H9 (cell line): Measurements from ENCODE around the gene MYO10. TPM values are rescaled to one million over a fixed set of nuclear protein-coding genes. Genes with fewer than 3 reads are reported as not detected.

Experiments used
- DNase-seq: peaks from one replicate; pipeline ENCODE4 v3.0.0-alpha.2; 2017
- H2AFZ ChIP-seq: one replicate; pipeline ENCODE4 v1.6.1; 2013; ENCODE audit warnings: mild to moderate bottlenecking, low read length, control low read depth, moderate library complexity
- H2AK5ac ChIP-seq: 2 replicates; pipeline ENCODE4 v1.6.1; 2013; ENCODE audit warnings: low read length, control low read depth, mixed read lengths; ENCODE audit not compliant: insufficient read length
- H2BK120ac ChIP-seq: one replicate; pipeline ENCODE4 v1.6.1; 2013; ENCODE audit warnings: low read depth, mild to moderate bottlenecking, low read length, control low read depth, inconsistent platforms; ENCODE audit not compliant: poor library complexity, severe bottlenecking
- H2BK12ac ChIP-seq: 2 replicates; pipeline ENCODE4 v1.6.1; 2013; ENCODE audit warnings: low read length, control low read depth, mixed read lengths, low read depth; ENCODE audit not compliant: insufficient read length
- H2BK15ac ChIP-seq: 2 replicates; pipeline ENCODE4 v1.6.1; 2013; ENCODE audit warnings: low read depth, low read length, control low read depth
- H2BK20ac ChIP-seq: one replicate; pipeline ENCODE4 v1.6.1; 2013; ENCODE audit warnings: low read depth, mild to moderate bottlenecking, low read length, control low read depth, inconsistent platforms; ENCODE audit not compliant: poor library complexity, severe bottlenecking
- H2BK5ac ChIP-seq: 2 replicates; pipeline ENCODE4 v1.6.1; 2013; ENCODE audit warnings: low read length, control low read depth, mixed read lengths; ENCODE audit not compliant: insufficient read length
- H3K14ac ChIP-seq: 2 replicates; pipeline ENCODE4 v1.6.1; 2013; ENCODE audit warnings: low read length, control low read depth; ENCODE audit not compliant: insufficient read depth
- H3K18ac ChIP-seq: 2 replicates; pipeline ENCODE4 v1.6.1; 2013; ENCODE audit warnings: low read depth, mild to moderate bottlenecking, mixed read lengths, low read length, control low read depth; ENCODE audit not compliant: insufficient read length
- H3K23ac ChIP-seq: 2 replicates; pipeline ENCODE4 v1.6.1; 2013; ENCODE audit warnings: low read length, control low read depth, mixed read lengths, low read depth; ENCODE audit not compliant: insufficient read length
- H3K23me2 ChIP-seq: 2 replicates; pipeline ENCODE4 v1.6.1; 2013; ENCODE audit warnings: low read depth, mild to moderate bottlenecking, mixed read lengths, low read length, control low read depth; ENCODE audit not compliant: insufficient read length, poor library complexity, severe bottlenecking
- H3K27ac ChIP-seq: 2 replicates; pipeline ENCODE4 v1.5.1; 2013; ENCODE audit warnings: low read length, control low read depth, mixed read lengths, low read depth; ENCODE audit not compliant: insufficient read length
- H3K27me3 ChIP-seq: 2 replicates; pipeline ENCODE4 v1.6.1; 2013; ENCODE audit warnings: low read length, control low read depth, inconsistent platforms; ENCODE audit not compliant: insufficient read depth
- H3K4ac ChIP-seq: 2 replicates; pipeline ENCODE4 v1.6.1; 2013; ENCODE audit warnings: low read depth, mild to moderate bottlenecking, control low read depth, inconsistent platforms, low read length, moderate library complexity
- H3K4me1 ChIP-seq: 2 replicates; pipeline ENCODE4 v1.6.1; 2013; ENCODE audit warnings: low read length, control low read depth, inconsistent platforms; ENCODE audit not compliant: insufficient read depth
- H3K4me2 ChIP-seq: 2 replicates; pipeline ENCODE4 v1.6.1; 2013; ENCODE audit warnings: low read length, control low read depth, mixed read lengths; ENCODE audit not compliant: insufficient read length, insufficient read depth
- H3K56ac ChIP-seq: 2 replicates; pipeline ENCODE4 v1.6.1; 2013; ENCODE audit warnings: low read depth, mild to moderate bottlenecking, mixed read lengths, low read length, control low read depth; ENCODE audit not compliant: insufficient read length
- H3K79me1 ChIP-seq: 2 replicates; pipeline ENCODE4 v1.6.1; 2013; ENCODE audit warnings: low read depth, mild to moderate bottlenecking, moderate library complexity, low read length, control low read depth, inconsistent platforms; ENCODE audit not compliant: insufficient read depth, poor library complexity, severe bottlenecking
- H3K79me2 ChIP-seq: 2 replicates; pipeline ENCODE4 v1.6.1; 2013; ENCODE audit warnings: low read length, control low read depth, inconsistent platforms; ENCODE audit not compliant: insufficient read depth
- H3K9ac ChIP-seq: 2 replicates; pipeline ENCODE4 v1.6.1; 2013; ENCODE audit warnings: low read length, control low read depth, mixed read lengths; ENCODE audit not compliant: insufficient read length; ENCODE audit errors: extremely low read depth
- H3K9me3 ChIP-seq: one replicate; pipeline ENCODE4 v1.6.1; 2013; ENCODE audit warnings: low read depth, low read length, inconsistent platforms; ENCODE audit not compliant: control insufficient read depth
- H3T11ph ChIP-seq: one replicate; pipeline ENCODE4 v1.6.1; 2013; ENCODE audit warnings: mild to moderate bottlenecking, low read length, control low read depth, inconsistent platforms
- H4K20me1 ChIP-seq: one replicate; pipeline ENCODE4 v1.6.1; 2013; ENCODE audit not compliant: control insufficient read depth, insufficient read length, insufficient read depth
- H4K5ac ChIP-seq: 2 replicates; pipeline ENCODE4 v1.6.1; 2013; ENCODE audit warnings: low read depth, mild to moderate bottlenecking, mixed read lengths, low read length, control low read depth; ENCODE audit not compliant: insufficient read length
- H4K8ac ChIP-seq: replicated peaks from 2 replicates; pipeline ENCODE4 v1.6.1; 2013; ENCODE audit warnings: low read length, control low read depth, mixed read lengths, low read depth; ENCODE audit not compliant: insufficient read length
- H4K91ac ChIP-seq: 2 replicates; pipeline ENCODE4 v1.6.1; 2013; ENCODE audit warnings: low read depth, mild to moderate bottlenecking, moderate library complexity, mixed read lengths, low read length, control low read depth; ENCODE audit not compliant: insufficient read length
- H3K27ac Mint-ChIP-seq, 3 experiments: 2 replicates in 2 of 3; 3 replicates in 1 of 3; pipeline ENCODE4 v1.8.0; 2020 to 2021; ENCODE audit warnings: mixed read lengths in 3 of 3, mild to moderate bottlenecking in 1 of 3, moderate library complexity in 1 of 3
- H3K27me3 Mint-ChIP-seq: 2 replicates; pipeline ENCODE4 v1.8.0; 2021; ENCODE audit warnings: low read depth, mild to moderate bottlenecking, moderate library complexity, mixed read lengths
- H3K36me3 Mint-ChIP-seq, 3 experiments: 2 replicates in 2 of 3; 3 replicates in 1 of 3; pipeline ENCODE4 v1.8.0; 2020 to 2021; ENCODE audit warnings: low read depth in 3 of 3, mixed read lengths in 3 of 3; ENCODE audit not compliant: insufficient read depth in 1 of 3
- H3K4me1 Mint-ChIP-seq, 2 experiments: 2 replicates each; pipeline ENCODE4 v1.8.0; 2020; ENCODE audit warnings: mixed read lengths in 2 of 2
- H3K4me3 Mint-ChIP-seq, 2 experiments: 2 replicates in 1 of 2; 3 replicates in 1 of 2; pipeline ENCODE4 v1.8.0; 2020 to 2021; ENCODE audit warnings: mild to moderate bottlenecking in 2 of 2, mixed read lengths in 2 of 2, moderate library complexity in 1 of 2
- H3K9me3 Mint-ChIP-seq, 2 experiments: 2 replicates in 1 of 2; 3 replicates in 1 of 2; pipeline ENCODE4 v1.8.0; 2020; ENCODE audit warnings: mild to moderate bottlenecking in 2 of 2, mixed read lengths in 2 of 2, moderate library complexity in 1 of 2
- CTCF ChIP-seq: fragments of 200-600 bp; sonication (generic); conservative IDR thresholded peaks from 3 replicates; pipeline ENCODE4 v1.8.0; 2021; ENCODE audit warnings: antibody characterized with exemption, mild to moderate bottlenecking
- WGBS: extraction: QIAGEN DNeasy Blood & Tissue Kit; methylation state at CpG from one replicate; pipeline ENCODE4 v1.1.7; 2013; ENCODE audit warnings: missing lambda C conversion rate, low lambda C conversion rate, mixed read lengths; ENCODE audit not compliant: insufficient read length; ENCODE audit errors: extremely low coverage; 5-methylcytosine and 5-hydroxymethylcytosine counted together
- total RNA-seq: library from RNA; stranded (reverse); gene quantifications from 2 replicates; pipeline ENCODE4 v1.2.1, GENCODE V29; 2021

The MYO10 gene
- total RNA-seq, 1 experiment from 2014 or later, result 127 TPM

GRCh38 chr5:16912080-16912479 is 24.0 kb downstream of the MYO10 start:
- Mint-ChIP-seq H3K4me3 (no peak overlapping the region), H3K9me3 (peaks cover 0 to 5% of the 10 kb centered on the region in 2 experiments; a peak in 4 of 5 replicates), H3K4me1 (peaks cover 7 to 14% of the 10 kb centered on the region in 2 experiments), H3K36me3 (peaks cover 12 to 20% (median 16%) of the 10 kb centered on the region in 3 experiments), H3K27ac (no peak overlapping the region; a peak in 1 of 7 replicates), H3K27me3 (no peaks in the 10 kb centered on the region)
- no peak for DNase-seq
- H4K91ac ChIP-seq, result no peak overlapping the region
- no peak overlapping the region for H4K5ac ChIP-seq
- peaks cover 5% of the 10 kb centered on the region; the same call in 1 of the 2 replicates for H3K79me2 ChIP-seq
- H3K4ac ChIP-seq, result no peak overlapping the region
- H2BK5ac ChIP-seq, result no peak overlapping the region
- H4K8ac ChIP-seq, result no peak overlapping the region
- no peak overlapping the region for H2AK5ac ChIP-seq
- H3K9ac ChIP-seq, result no peak overlapping the region
- WGBS, result no CpG with 5 or more reads among the region's 6 CpGs
- no peaks in the 10 kb centered on the region for H3K23me2 ChIP-seq
- no peak overlapping the region for H2BK12ac ChIP-seq
- H2BK20ac ChIP-seq, result no peak overlapping the region
- H3K4me2 ChIP-seq, result no peak overlapping the region
- no peak overlapping the region for H3K23ac ChIP-seq
- H3K14ac ChIP-seq, result no peak overlapping the region
- H3K79me1 ChIP-seq, result no peaks in the 10 kb centered on the region
- H2AFZ ChIP-seq, result no peak overlapping the region
- H4K20me1 ChIP-seq, result no peaks in the 10 kb centered on the region
- no peak overlapping the region for H3K27ac ChIP-seq
- no peak overlapping the region for H3K56ac ChIP-seq
- H2BK120ac ChIP-seq, result no peak overlapping the region
- no peaks in the 10 kb centered on the region for H3K9me3 ChIP-seq
- no peak for TF ChIP-seq CTCF
- no peak overlapping the region for H2BK15ac ChIP-seq
- H3K4me1 ChIP-seq, result no peaks in the 10 kb centered on the region
- no peaks in the 10 kb centered on the region for H3K27me3 ChIP-seq
- no peak overlapping the region for H3T11ph ChIP-seq
- H3K18ac ChIP-seq, result no peak overlapping the region
